Measurements from ENCODE around the gene PRSS56. TPM values are rescaled to one million over a fixed set of nuclear protein-coding genes. Genes with fewer than 3 reads are reported as not detected.

The PRSS56 gene
- total RNA-seq, 1 donor from 2014 or later: not detected

GRCh38 chr2:232501331-232501771 lies 18.8 kb upstream of the PRSS56 start:
- ChIA-PET CTCF (no interaction called here), POLR2A (no interaction called here)
- Mint-ChIP-seq H3K4me3 (no peak overlapping the region), H3K9me3 (no peaks in the 10 kb centered on the region), H3K36me3 (ENCODE audit: low read depth) (no peaks in the 10 kb centered on the region), H3K27ac (no peak overlapping the region), H3K4me1 (peaks cover 8% of the 10 kb centered on the region), H3K27me3 (peaks cover 43% of the 10 kb centered on the region)
- intact Hi-C loops (cut with micrococcal nuclease): no loop called here
- ATAC-seq (ENCODE audit: low read depth): no peak
- TF ChIP-seq, protein P1, sequence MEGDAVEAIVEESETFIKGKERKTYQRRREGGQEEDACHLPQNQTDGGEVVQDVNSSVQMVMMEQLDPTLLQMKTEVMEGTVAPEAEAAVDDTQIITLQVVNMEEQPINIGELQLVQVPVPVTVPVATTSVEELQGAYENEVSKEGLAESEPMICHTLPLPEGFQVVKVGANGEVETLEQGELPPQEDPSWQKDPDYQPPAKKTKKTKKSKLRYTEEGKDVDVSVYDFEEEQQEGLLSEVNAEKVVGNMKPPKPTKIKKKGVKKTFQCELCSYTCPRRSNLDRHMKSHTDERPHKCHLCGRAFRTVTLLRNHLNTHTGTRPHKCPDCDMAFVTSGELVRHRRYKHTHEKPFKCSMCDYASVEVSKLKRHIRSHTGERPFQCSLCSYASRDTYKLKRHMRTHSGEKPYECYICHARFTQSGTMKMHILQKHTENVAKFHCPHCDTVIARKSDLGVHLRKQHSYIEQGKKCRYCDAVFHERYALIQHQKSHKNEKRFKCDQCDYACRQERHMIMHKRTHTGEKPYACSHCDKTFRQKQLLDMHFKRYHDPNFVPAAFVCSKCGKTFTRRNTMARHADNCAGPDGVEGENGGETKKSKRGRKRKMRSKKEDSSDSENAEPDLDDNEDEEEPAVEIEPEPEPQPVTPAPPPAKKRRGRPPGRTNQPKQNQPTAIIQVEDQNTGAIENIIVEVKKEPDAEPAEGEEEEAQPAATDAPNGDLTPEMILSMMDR (IDR thresholded peaks at IDR 0.05): no peak
- DNase-seq: no peak

DNA sequence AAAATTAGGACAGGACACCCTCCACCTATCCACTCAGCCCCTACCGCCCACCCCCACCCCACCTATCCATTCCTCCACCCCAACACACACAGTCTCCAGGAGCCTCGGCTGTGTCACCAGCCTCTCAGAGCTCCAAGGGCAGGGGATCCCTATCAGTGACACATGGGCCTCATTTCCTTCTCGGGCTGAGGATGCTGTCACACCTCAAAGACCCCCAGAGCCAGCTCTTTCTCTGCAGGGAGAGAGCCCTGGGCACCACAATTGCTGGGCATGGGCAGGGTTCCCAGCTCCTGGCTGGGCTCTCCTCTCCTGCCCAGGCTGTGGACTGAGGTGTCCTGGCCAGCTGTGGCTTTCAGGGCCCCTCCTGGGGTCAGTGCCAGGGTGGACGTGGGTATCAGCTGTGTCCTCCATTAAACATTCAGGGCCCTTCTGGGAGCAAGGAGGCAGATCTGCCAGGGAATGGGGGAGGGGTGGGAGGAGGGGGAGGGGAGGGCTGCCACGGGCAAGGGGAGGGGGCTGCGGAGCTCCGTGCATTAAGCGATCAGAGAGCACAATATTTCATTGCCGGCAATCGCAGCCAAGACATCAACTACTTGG lies 18.3 kb upstream of the PRSS56 start:
- intact Hi-C loops (cut with micrococcal nuclease): no loop called here

GRCh38 chr2:232502511-232502910 lies 17.7 kb upstream of the PRSS56 start:
- Mint-ChIP-seq H3K4me1 (peaks cover 8% of the 10 kb centered on the region), H3K4me3 (peak overlapping the region; percentile 74), H3K36me3 (ENCODE audit: low read depth) (no peaks in the 10 kb centered on the region), H3K9me3 (no peaks in the 10 kb centered on the region), H3K27ac (no peak overlapping the region), H3K27me3 (peaks cover 46% of the 10 kb centered on the region)
- DNase-seq (no peak), ATAC-seq (ENCODE audit: low read depth) (peak; percentile 47)
- TF ChIP-seq, protein P1 (IDR thresholded peaks at IDR 0.05): no peak
- intact Hi-C loops (cut with micrococcal nuclease): no loop called here
- CTCF ChIA-PET: no interaction called here
- POLR2A ChIA-PET: no interaction called here

More for the DNA sequence above, 18.3 kb upstream of the PRSS56 start:
- peaks cover 8% of the 10 kb centered on the region for H3K4me1 Mint-ChIP-seq
- no peak overlapping the region for H3K27ac Mint-ChIP-seq
- H3K4me3 Mint-ChIP-seq: no peak overlapping the region
- no peak for ATAC-seq (ENCODE audit: low read depth)
- ChIA-PET CTCF (no interaction called here), POLR2A (no interaction called here)
- TF ChIP-seq, protein P1 (IDR thresholded peaks at IDR 0.05): no peak
- no peaks in the 10 kb centered on the region for H3K9me3 Mint-ChIP-seq
- DNase-seq: no peak
- peaks cover 43% of the 10 kb centered on the region for H3K27me3 Mint-ChIP-seq
- no peaks in the 10 kb centered on the region for H3K36me3 Mint-ChIP-seq (ENCODE audit: low read depth)

DNA sequence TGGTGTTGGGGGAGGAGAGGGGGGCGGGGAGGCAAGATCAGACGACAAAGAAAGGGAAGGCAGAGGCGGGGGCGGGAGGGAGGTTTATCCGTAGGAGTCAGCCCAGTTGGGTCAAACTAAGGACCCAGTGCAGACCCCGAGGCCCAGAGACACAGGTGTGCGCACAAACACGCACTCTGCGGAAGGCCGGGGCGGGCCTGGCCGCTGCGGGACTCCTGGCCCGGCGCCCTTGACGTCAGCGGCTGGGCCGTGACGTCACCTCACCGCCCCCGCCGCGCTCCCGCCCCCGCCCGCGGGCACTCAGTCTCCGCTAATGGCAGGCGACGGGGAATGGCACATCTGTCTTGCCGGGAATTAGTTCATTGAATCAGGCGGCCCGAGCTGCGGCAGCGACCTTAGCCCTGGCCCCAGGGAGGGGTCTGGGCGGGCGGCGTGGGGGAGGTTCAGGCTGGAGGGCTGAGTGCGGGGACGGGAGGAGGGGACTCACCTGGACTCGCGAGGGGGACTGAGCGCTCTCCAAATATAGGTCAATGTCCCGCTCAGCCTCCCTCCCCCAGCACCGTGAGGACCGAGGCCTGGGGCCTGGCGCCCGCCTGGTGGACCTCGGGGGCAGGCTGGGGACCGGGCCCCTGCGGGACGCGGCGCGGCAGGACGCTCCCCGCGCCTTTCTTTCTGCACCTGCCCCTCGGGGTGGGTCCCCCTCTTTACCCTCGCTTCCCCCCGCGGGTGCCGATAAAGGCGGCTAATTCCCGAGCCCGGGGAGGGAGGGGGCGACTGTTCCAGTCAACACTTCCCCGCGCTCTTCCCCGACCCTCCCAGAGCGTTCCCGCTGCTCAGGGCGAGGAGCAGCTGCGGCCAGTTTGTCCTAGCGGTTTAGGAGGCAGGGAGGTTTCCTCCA lies 17.0 kb upstream of the PRSS56 start:
- ATAC-seq (ENCODE audit: low read depth): peak; percentile 50
- Mint-ChIP-seq H3K36me3 (ENCODE audit: low read depth) (no peaks in the 10 kb centered on the region), H3K27me3 (peaks cover 45% of the 10 kb centered on the region), H3K4me1 (peaks cover 8% of the 10 kb centered on the region), H3K4me3 (peak overlapping the region; percentile 50), H3K27ac (no peak overlapping the region), H3K9me3 (no peaks in the 10 kb centered on the region)
- TF ChIP-seq, protein P1 (IDR thresholded peaks at IDR 0.05): no peak
- ChIA-PET CTCF (no interaction called here), POLR2A (no interaction called here)
- intact Hi-C loops (cut with micrococcal nuclease): no loop called here
- DNase-seq: peak; percentile 39

DNA sequence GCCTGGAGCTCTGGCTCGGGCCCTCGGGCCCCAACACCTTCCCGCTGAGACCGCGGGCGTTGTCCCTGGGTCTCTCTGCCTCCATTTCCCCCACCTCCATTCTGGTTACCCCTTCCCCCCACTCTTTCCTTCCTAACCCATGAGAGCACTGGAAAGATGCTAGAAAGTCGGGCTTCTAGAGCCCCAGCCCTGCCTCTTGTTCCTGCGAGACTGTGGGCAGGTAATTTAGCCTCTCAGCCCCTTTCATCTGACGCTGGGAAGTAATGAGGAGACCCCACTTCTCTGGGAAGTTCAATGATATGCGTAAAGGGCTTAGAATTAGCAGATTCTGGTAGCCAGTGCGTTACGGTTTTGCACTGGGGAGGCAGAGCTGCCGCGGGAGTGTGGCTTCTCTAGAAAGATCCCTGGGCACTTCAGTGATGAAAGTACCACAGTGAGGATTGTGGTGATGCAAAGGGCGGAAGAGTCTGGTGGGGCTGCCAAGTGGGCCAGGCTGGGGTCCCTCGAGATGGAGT lies 16.3 kb upstream of the PRSS56 start:
- ChIA-PET POLR2A (no interaction called here), CTCF (interaction anchor here (0.6 kb wide), 1 partner anchor 15 kb away, joined by 3 read pairs; no protein-coding TSS in a partner anchor)
- DNase-seq (no peak), ATAC-seq (ENCODE audit: low read depth) (no peak)
- no peak overlapping the region for H3K27ac Mint-ChIP-seq
- peaks cover 45% of the 10 kb centered on the region for H3K27me3 Mint-ChIP-seq
- no peaks in the 10 kb centered on the region for H3K36me3 Mint-ChIP-seq (ENCODE audit: low read depth)
- peak overlapping the region; percentile 41 for H3K4me3 Mint-ChIP-seq
- TF ChIP-seq, protein P1 (IDR thresholded peaks at IDR 0.05): no peak
- no peaks in the 10 kb centered on the region for H3K9me3 Mint-ChIP-seq
- H3K4me1 Mint-ChIP-seq: peaks cover 8% of the 10 kb centered on the region
- intact Hi-C loops (cut with micrococcal nuclease): no loop called here
